ENCODE data around the gene CCHCR1. TPM values are rescaled to one million over a fixed set of nuclear protein-coding genes. Genes with fewer than 3 reads are reported as not detected.

CCHCR1 gene
- total and polyA plus RNA-seq, 2 experiments from 2014 or later, result 19.8 to 46.7 TPM

DNA sequence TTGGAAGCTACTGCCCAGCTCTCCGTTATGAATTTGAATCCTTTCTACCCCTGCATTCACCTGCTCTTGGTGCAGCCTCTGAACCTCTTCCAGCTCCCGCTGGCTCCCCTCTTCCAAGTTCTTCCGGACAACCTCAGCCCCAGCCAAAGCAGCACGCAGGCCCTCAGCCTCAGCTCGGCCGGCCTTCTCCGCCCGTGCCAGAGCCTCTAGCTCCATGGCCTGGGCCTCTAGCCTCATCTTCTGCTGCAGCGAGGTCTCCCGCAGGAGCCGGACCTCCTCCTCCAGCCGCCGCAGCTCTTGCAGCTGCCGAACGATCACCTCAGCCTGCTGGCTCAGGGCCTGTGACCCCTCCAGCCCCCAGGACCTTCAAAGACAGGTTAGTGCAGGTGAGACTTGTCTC is 3.2 kb downstream of the CCHCR1 start:
- no peaks in the 10 kb centered on the region for H3K27me3 ChIP-seq (ENCODE audit: insufficient read depth)
- peaks cover 2% of the 10 kb centered on the region; the same call in 1 of the 2 replicates for H3K36me3 ChIP-seq (ENCODE audit: insufficient read depth)
- H3K9me3 Mint-ChIP-seq, result no peaks in the 10 kb centered on the region

More for the DNA sequence above, 3.2 kb downstream of the CCHCR1 start:
- Mint-ChIP-seq H3K4me3 (no peak overlapping the region), H3K4me1 (peaks cover 17% of the 10 kb centered on the region), H3K36me3 (ENCODE audit: low read depth) (peaks cover 57% of the 10 kb centered on the region), H3K27me3 (ENCODE audit: insufficient read depth, low read depth, poor library complexity) (peaks cover 14% of the 10 kb centered on the region), H3K27ac (no peak overlapping the region)
- Histone ChIP-seq H3K79me2 (replicated peaks; ENCODE audit: insufficient read depth) (0 out of 2 replicates have a peak, but pooled peaks cover 3% of the 10 kb centered on the region), H3K4me1 (ENCODE audit: insufficient read depth) (peaks cover 14% of the 10 kb centered on the region), H3K27ac (ENCODE audit: low read depth) (no peak overlapping the region), H4K20me1 (replicated peaks; ENCODE audit: insufficient read depth) (no peaks in the 10 kb centered on the region), H3K4me3 (no peak overlapping the region), H3F3A (replicated peaks; ENCODE audit: low read depth) (peaks cover 9% of the 10 kb centered on the region), H2AFZ (no peak overlapping the region), H3K9me2 (ENCODE audit: insufficient read depth) (no peaks in the 10 kb centered on the region), H3K4me2 (no peak overlapping the region)
- ATAC-seq (no peak), DNase-seq (ENCODE audit: low spot score) (no peak)
- no peak for TF ChIP-seq ZNF462 (CRISPR knock-in tag; IDR thresholded peaks at IDR 0.05)
- TF ChIP-seq STAT1 (IDR thresholded peaks at IDR 0.05; ENCODE audit: unreplicated experiment), result no peak
- TF ChIP-seq CREB1 (CRISPR knock-in tag; IDR thresholded peaks at IDR 0.05; ENCODE audit: low read depth), result no peak
- TF ChIP-seq EZH2phosphoT487 (IDR thresholded peaks at IDR 0.05; ENCODE audit: unreplicated experiment), result no peak
- TF ChIP-seq, protein P1, sequence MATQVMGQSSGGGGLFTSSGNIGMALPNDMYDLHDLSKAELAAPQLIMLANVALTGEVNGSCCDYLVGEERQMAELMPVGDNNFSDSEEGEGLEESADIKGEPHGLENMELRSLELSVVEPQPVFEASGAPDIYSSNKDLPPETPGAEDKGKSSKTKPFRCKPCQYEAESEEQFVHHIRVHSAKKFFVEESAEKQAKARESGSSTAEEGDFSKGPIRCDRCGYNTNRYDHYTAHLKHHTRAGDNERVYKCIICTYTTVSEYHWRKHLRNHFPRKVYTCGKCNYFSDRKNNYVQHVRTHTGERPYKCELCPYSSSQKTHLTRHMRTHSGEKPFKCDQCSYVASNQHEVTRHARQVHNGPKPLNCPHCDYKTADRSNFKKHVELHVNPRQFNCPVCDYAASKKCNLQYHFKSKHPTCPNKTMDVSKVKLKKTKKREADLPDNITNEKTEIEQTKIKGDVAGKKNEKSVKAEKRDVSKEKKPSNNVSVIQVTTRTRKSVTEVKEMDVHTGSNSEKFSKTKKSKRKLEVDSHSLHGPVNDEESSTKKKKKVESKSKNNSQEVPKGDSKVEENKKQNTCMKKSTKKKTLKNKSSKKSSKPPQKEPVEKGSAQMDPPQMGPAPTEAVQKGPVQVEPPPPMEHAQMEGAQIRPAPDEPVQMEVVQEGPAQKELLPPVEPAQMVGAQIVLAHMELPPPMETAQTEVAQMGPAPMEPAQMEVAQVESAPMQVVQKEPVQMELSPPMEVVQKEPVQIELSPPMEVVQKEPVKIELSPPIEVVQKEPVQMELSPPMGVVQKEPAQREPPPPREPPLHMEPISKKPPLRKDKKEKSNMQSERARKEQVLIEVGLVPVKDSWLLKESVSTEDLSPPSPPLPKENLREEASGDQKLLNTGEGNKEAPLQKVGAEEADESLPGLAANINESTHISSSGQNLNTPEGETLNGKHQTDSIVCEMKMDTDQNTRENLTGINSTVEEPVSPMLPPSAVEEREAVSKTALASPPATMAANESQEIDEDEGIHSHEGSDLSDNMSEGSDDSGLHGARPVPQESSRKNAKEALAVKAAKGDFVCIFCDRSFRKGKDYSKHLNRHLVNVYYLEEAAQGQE (IDR thresholded peaks at IDR 0.05; ENCODE audit: unreplicated experiment), result no peak
- TF ChIP-seq ZNF331 (CRISPR knock-in tag; IDR thresholded peaks at IDR 0.05; ENCODE audit: low read depth), result no peak
- TF ChIP-seq NANOG (IDR thresholded peaks at IDR 0.05; ENCODE audit: borderline replicate concordance), result no peak
- no peak for TF ChIP-seq JUNB (IDR thresholded peaks at IDR 0.05; ENCODE audit: unreplicated experiment)
- no peak for TF ChIP-seq EZH2 (IDR thresholded peaks at IDR 0.05; ENCODE audit: low read depth, unreplicated experiment)
- no peak for TF ChIP-seq CTCF (conservative IDR thresholded peaks at IDR 0.05; ENCODE audit: low read depth in 2 of 2)
- TF ChIP-seq POLR2AphosphoS5 (IDR thresholded peaks at IDR 0.05; ENCODE audit: low read depth), result no peak
- TF ChIP-seq, protein P2, sequence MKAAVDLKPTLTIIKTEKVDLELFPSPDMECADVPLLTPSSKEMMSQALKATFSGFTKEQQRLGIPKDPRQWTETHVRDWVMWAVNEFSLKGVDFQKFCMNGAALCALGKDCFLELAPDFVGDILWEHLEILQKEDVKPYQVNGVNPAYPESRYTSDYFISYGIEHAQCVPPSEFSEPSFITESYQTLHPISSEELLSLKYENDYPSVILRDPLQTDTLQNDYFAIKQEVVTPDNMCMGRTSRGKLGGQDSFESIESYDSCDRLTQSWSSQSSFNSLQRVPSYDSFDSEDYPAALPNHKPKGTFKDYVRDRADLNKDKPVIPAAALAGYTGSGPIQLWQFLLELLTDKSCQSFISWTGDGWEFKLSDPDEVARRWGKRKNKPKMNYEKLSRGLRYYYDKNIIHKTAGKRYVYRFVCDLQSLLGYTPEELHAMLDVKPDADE (IDR thresholded peaks at IDR 0.05), result no peak
- TF ChIP-seq ZNF114 (CRISPR knock-in tag; IDR thresholded peaks at IDR 0.05), result no peak
